Panc1 (cell line): Measurements from ENCODE around the gene REXO4. TPM values are rescaled to one million over a fixed set of nuclear protein-coding genes. Genes with fewer than 3 reads are reported as not detected.

Experiments
- ATAC-seq: fragments of 200-7000 bp; cut with Tn5 transposase; 2 replicates; pipeline ENCODE4 v1.9.1; 2020; ENCODE audit warnings: mild to moderate bottlenecking, moderate library complexity
- BruUV-seq: library from RNA; stranded (reverse); fragments of 400-500 nt; replicated peaks from 2 replicates; lab custom pipeline; 2021; lab: Mats Ljungman, UMichigan
- CTCF ChIA-PET: fragments of 300-600 bp; sonication (Branson Sonifier 250); formaldehyde crosslinking; loops from one replicate; lab custom pipeline; 2022; ENCODE audit warnings: antibody characterized with exemption; lab: Charles Lee
- POLR2A ChIA-PET: fragments of 300-600 bp; sonication (Branson Sonifier 250); formaldehyde crosslinking; loops from one replicate; lab custom pipeline; 2022; ENCODE audit warnings: antibody characterized with exemption; lab: Charles Lee
- DNase-seq: peaks from one replicate; pipeline ENCODE4 v3.0.0-alpha.2; 2010; ENCODE audit warnings: low read depth, low spot score
- H3K27ac ChIP-seq: 2 replicates; pipeline ENCODE4 v1.5.1; 2011; ENCODE audit warnings: mild to moderate bottlenecking, low read length, inconsistent platforms
- H3K27me3 ChIP-seq: fragments of 200-500 bp; sonication (Bioruptor generic); 2 replicates; pipeline ENCODE4 v1.6.0; 2014; ENCODE audit warnings: low read length, inconsistent platforms; ENCODE audit not compliant: control insufficient read depth, insufficient read depth
- H3K36me3 ChIP-seq: fragments of 200-500 bp; sonication (Bioruptor generic); 2 replicates; pipeline ENCODE4 v1.5.1; 2014; ENCODE audit warnings: inconsistent platforms, mild to moderate bottlenecking, low read length, moderate library complexity; ENCODE audit not compliant: control insufficient read depth, insufficient read depth
- H3K4me1 ChIP-seq: 2 replicates; pipeline ENCODE4 v1.5.1; 2011; ENCODE audit warnings: inconsistent platforms, mild to moderate bottlenecking, low read length, moderate library complexity; ENCODE audit not compliant: control insufficient read depth, insufficient read depth
- H3K4me3 ChIP-seq, 2 experiments: 2 replicates each; pipeline ENCODE4 v1.5.1; 2011 to 2012; ENCODE audit warnings: low read depth in 2 of 2, low read length in 2 of 2, mild to moderate bottlenecking in 2 of 2, inconsistent platforms in 1 of 2, moderate library complexity in 1 of 2
- H3K9me3 ChIP-seq: fragments of 200-500 bp; sonication (Bioruptor generic); 2 replicates; pipeline ENCODE4 v1.5.1; 2014; ENCODE audit warnings: low read depth, mild to moderate bottlenecking, inconsistent platforms, low read length, moderate library complexity; ENCODE audit not compliant: control insufficient read depth, insufficient read depth
- POLR2AphosphoS5 ChIP-seq: IDR thresholded peaks from 2 replicates; pipeline ENCODE4 v1.6.1; 2012; ENCODE audit warnings: mild to moderate bottlenecking, low read depth, low read length, moderate library complexity
- REST ChIP-seq, 2 experiments: IDR thresholded peaks; 2 replicates each; pipeline ENCODE4 v1.6.1; 2011 to 2012; ENCODE audit warnings: low read depth in 2 of 2, control low read depth in 1 of 2, low read length in 1 of 2, mild to moderate bottlenecking in 1 of 2, moderate library complexity in 1 of 2; ENCODE audit not compliant: insufficient read depth in 1 of 2
- SIN3A ChIP-seq: IDR thresholded peaks from 2 replicates; pipeline ENCODE4 v1.6.1; 2012; ENCODE audit warnings: low read depth, mild to moderate bottlenecking, low read length, moderate library complexity, borderline replicate concordance; ENCODE audit not compliant: insufficient read depth
- TCF7L2 ChIP-seq: IDR thresholded peaks from 2 replicates; pipeline ENCODE4 v1.6.1; 2011; ENCODE audit warnings: mild to moderate bottlenecking, low read depth, low read length, inconsistent platforms
- in situ Hi-C: cut with HindIII; loops from 2 replicates; pipeline ENCODE4 v1.10.0; 2016; ENCODE audit warnings: low sequenced_read_pairs, low pct_unique_long_range_greater_than_20kb
- intact Hi-C: fragments of 100-400 bp; cut with micrococcal nuclease; formaldehyde crosslinking; loops from one replicate; pipeline ENCODE4 v1.10.0; 2022; ENCODE audit not compliant: unreplicated experiment
- total RNA-seq: library from RNA; stranded (reverse); gene quantifications from one replicate; pipeline ENCODE4 v1.2.1, GENCODE V29; 2021; ENCODE audit not compliant: unreplicated experiment
- TF ChIP-seq, protein P1 (sequence below): fragments of 450-650 bp; IDR thresholded peaks from 2 replicates; pipeline ENCODE4 v1.5.1; 2017; ENCODE audit warnings: mild to moderate bottlenecking

Gene REXO4
- total RNA-seq, 1 experiment from 2014 or later, result 19.9 TPM

DNA sequence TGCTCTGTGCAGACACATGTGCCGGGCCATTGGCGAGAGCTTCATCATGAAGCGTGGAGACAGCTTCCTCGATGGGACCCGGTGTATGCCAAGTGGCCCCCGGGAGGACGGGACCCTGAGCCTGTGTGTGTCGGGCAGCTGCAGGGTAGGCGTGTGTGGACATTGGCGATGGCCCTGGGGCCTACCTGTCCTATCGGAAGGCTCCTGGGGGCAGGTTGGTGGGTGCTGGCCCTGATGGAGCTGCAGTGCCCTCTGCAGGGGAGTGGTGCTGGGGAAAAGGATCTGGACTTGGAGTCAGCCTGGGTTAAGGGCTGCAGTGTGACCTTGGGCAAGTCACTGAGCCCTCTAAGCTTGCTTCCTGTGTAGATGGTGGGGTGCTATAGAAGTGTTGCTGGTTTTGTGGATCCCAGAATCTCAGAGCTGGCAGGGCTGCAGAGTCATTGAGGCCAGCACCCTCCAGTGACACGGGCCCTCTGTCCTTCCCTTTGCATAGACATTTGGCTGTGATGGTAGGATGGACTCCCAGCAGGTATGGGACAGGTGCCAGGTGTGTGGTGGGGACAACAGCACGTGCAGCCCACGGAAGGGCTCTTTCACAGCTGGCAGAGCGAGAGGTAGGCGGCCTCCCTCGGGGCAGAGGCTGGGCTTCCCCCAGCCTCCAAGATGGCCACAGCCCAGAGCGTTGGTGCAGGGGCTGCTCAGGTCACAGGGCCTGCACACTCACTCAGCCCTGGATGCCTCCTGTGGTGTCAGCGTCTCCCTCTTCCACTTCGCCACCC lies 20.1 kb upstream of the REXO4 start:
- no peaks in the 10 kb centered on the region for H3K27me3 ChIP-seq
- POLR2A ChIA-PET, result no interaction called here
- H3K27ac ChIP-seq, result no peak overlapping the region
- intact Hi-C loops (no loop called here), in situ Hi-C loops (no loop called here)
- no peak overlapping the region for H3K4me3 ChIP-seq
- H3K4me1 ChIP-seq, result no peaks in the 10 kb centered on the region
- no peaks in the 10 kb centered on the region for H3K36me3 ChIP-seq
- CTCF ChIA-PET, result interaction anchor here (0.6 kb wide), 1 partner anchor 213 kb away, joined by 3 read pairs; no protein-coding TSS in a partner anchor
- BruUV-seq, result no TSS peak
- H3K9me3 ChIP-seq, result no peaks in the 10 kb centered on the region
- TF ChIP-seq, protein P1, sequence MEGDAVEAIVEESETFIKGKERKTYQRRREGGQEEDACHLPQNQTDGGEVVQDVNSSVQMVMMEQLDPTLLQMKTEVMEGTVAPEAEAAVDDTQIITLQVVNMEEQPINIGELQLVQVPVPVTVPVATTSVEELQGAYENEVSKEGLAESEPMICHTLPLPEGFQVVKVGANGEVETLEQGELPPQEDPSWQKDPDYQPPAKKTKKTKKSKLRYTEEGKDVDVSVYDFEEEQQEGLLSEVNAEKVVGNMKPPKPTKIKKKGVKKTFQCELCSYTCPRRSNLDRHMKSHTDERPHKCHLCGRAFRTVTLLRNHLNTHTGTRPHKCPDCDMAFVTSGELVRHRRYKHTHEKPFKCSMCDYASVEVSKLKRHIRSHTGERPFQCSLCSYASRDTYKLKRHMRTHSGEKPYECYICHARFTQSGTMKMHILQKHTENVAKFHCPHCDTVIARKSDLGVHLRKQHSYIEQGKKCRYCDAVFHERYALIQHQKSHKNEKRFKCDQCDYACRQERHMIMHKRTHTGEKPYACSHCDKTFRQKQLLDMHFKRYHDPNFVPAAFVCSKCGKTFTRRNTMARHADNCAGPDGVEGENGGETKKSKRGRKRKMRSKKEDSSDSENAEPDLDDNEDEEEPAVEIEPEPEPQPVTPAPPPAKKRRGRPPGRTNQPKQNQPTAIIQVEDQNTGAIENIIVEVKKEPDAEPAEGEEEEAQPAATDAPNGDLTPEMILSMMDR, result no peak
- no peak for TF ChIP-seq POLR2AphosphoS5
- TF ChIP-seq TCF7L2, result no peak
- TF ChIP-seq SIN3A, result no peak
- TF ChIP-seq REST (IDR thresholded peaks at IDR 0.05; ENCODE audit: insufficient read depth in 1 of 2, low read depth in 2 of 2, low read length in 1 of 2), result no peak
- no peak for ATAC-seq
- no peak for DNase-seq

DNA sequence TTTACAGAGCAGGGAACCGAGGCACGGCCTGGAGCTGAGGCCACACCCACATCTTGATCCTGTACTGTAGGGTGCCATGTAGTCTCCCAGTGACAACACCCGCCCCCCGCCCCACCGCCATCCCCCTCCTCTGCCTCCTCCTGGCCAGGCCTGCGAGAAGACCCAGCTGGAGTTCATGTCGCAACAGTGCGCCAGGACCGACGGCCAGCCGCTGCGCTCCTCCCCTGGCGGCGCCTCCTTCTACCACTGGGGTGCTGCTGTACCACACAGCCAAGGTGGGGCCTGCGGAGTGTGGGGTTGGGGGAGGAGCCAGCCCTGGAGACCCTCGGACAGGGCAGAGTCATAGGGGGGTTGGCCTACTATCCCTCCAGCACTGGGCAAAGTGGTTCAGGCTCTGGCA lies 18.9 kb upstream of the REXO4 start:
- DNase-seq (no peak), ATAC-seq (no peak)
- no peaks in the 10 kb centered on the region for H3K36me3 ChIP-seq
- CTCF ChIA-PET, result no interaction called here
- in situ Hi-C loops (no loop called here), intact Hi-C loops (no loop called here)
- H3K4me1 ChIP-seq, result no peaks in the 10 kb centered on the region
- no peak overlapping the region for H3K27ac ChIP-seq
- POLR2A ChIA-PET, result no interaction called here
- H3K4me3 ChIP-seq, result no peak overlapping the region
- no TSS peak for BruUV-seq
- H3K9me3 ChIP-seq, result no peaks in the 10 kb centered on the region
- TF ChIP-seq, protein P1, result no peak
- TF ChIP-seq TCF7L2 (no peak), REST (IDR thresholded peaks at IDR 0.05; ENCODE audit: insufficient read depth in 1 of 2, low read depth in 2 of 2, low read length in 1 of 2) (no peak), SIN3A (no peak), POLR2AphosphoS5 (no peak)
- H3K27me3 ChIP-seq, result no peaks in the 10 kb centered on the region
